CD4-positive, alpha-beta T cell treated with Interleukin-6 for 4 hours (primary cell): Measurements from ENCODE around the gene PIGQ.

Experiments
- DNase-seq: peaks from one replicate; pipeline ENCODE4 v3.0.0-alpha.2; 2020; ENCODE audit warnings: mixed read lengths

Gene PIGQ

DNA sequence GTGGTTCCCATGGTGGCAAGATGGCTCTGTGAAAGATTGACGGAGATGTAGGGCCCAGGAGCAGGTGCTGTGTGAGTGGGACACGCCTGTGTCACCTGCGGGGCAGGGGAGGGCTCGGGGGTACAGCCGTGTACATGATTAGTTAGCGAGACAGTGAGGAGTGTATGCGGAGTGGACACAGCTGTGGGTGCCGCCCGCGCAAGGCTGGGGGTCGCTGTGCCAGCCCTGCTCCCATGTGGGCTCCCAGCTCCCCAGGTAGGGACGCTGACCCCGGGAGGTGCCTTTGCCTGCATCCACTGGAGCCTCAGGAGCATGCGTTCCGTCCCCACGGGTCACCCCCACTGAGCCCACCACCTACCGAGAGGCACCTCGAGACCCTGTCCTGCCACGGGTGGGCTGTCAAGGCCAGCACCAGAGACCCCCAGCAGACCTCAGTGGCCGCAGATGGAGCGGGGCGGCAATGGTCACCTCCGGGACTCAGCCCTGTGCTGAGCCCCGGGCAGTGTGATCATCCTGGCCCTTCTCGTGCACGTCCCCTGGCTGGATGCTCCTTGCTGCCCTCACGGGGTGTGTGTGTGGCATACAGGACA lies 34.8 kb upstream of the PIGQ start:
- no peak for DNase-seq

DNA sequence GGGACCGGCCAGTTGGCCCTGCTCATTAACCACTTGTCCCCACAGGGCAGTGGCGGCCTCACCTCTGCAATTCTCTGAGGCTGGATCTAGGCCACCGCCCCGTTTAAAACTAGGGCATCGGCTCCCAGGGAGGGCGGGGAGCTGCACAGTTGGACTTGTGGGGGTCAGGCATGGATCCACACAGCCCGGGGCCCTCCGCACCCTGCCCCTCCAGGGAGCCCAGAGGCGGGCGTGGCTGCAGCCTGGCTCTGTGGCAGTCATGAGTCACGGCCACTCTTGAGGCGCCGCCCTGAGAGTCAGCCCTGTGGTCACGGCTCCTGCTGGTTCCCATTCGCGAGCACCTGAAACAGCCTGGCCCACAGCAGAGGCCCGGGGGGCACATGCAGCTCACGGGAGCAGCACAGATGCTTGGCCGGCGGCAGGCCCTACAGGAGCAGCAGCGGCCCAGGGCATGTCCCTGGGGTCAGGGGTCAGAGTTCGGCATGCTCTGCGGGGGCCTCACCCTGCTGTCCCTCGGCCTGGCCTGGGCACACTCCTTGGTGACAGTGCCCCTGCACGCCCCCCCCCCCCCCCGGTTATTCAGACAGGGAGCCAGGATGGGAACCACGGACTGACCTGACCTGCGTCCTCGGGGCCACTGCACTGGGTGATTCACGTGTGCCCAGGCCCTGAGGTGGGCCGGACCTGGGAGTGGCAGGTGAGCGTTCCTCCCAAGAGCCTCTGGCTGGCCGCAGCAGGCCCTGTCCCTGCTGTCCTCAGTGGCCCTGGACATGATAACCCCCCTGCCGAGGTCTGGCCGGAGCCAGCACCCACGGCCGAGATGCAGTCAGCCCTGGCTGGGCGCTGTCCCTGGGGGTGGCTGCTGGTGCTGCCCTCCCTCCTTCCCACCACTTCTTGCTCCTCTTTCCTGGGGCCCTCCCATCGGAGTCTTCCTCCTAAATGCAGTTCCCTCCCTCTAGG lies 34.0 kb upstream of the PIGQ start:
- no peak for DNase-seq

DNA sequence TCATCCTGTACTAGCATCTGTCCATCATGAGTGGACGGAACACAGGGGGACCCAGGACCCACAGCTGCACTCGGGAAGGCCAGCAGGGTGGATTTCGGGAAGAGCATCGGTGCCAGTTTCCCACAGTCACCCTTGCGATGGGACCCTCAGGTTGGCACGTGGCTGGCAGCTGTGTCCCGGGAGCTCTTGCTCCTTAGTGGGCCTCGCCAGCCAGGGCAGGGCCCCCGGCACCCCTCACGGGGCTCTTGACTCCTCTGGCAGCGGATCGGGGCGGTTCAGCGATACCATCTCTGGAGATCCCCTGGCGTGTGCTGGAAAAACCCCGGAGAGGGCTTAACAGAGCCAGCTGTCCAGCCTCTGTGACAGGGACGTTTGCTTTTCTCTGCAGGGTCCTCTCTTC lies 33.0 kb upstream of the PIGQ start:
- no peak for DNase-seq

DNA sequence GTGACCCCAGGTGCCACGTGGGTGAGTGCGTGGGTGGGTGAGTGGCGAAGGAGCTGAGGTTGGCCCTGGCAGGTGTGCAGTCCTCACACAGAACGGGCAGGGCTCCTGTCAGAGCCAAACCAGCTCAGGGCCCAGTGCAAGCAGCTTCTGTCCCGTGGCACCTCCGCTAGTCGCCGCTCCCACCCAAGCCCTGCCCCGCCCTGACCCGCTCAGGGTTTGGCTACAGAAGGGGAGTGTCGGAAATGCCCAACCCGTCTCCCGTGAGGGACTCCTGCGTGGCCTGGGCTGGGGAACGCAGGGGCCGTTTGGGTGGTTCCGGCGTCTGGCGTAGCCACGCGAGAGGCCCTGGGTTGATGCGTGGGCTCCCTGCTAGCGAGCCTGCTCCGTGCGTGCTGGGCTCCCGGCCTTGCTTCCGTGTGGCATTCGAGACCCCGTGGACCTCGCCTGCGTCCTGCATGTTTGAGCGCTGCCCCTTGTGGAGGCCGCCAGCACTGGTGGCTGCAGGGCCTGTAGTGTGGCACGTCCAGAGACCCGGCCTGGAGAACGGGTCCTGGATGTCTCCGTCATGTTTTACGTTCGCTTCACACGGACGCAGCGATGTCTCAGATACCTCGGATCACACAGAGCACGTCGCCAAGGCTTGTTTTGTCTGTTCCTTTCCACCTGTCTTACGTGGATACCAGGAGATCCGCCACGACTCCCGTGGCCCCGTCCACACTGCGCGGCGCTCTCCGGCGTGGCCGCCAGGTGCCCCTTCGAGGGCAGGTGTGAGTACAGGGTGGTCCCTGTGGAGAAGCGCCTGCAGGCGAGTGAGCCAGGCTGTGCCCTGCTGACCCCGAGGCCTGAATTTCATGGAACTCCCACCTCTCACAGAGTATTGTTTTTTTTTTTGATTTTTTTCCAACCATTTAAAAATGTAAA lies 32.1 kb upstream of the PIGQ start:
- DNase-seq, result no peak

DNA sequence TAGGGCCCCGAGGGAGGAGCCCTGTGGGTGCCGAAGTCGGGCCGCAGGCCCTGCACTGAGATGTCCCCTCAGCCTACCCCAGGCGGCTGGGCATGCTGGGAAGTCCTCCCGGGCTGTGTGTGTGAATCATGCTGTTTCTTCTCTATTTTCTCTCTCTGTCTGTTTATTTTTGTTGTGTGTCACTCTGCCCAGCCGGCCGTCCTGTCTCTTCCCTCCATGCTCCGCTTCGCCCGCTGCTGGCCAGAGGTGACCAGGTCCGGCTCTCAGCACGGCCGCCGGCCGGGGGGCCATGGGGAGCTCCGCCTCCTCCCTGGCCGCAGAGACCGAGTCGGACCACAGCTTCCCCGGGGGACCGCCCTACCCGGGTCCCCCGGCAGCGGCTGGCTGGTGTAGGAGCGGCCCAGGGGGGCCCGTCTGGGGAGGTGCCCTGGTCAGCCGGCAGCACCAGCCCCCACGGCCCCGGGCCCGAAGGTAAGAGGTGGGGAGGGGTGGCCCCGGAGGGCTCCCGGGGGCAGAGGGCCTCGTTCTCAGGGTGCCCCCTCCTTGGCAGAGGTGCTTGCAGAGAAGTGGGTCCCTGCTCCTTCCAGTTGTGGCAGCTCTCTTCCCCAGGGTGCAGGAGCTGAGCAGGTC lies 29.8 kb upstream of the PIGQ start:
- no peak for DNase-seq

DNA sequence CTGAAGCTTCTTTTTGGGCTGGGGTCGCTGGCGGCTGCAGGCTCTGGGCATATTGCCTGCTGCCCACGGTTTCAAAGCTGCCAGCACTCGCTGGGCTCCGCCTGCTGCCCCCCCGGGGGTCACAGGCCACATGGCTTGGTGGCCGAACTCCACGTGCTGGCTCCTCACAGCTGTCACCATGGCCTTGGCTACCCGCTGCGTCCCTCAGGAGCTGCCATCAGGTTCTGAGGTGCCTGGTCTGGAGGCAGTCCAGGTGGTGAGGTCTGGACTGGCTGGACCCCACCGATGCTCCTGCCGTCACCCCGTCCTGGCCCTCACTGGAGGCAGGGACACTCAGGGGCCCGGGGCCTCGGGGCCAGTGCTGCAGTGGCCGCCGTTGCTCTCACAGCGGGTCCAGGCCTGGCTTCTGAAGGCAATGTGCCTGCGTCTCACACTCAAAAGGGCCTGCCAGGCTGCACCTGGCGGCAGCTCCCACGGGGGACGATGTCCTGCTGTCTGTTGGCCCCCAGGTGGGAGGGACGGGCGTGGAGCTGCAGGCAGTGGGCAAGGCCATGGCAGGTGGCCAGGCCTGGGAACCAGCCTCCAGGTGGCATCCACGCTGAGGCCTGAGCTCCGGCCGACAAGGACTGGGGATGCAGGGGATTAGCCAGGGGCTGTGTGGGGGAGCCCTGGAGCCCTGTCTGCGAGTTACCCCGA lies 29.0 kb upstream of the PIGQ start:
- no peak for DNase-seq

DNA sequence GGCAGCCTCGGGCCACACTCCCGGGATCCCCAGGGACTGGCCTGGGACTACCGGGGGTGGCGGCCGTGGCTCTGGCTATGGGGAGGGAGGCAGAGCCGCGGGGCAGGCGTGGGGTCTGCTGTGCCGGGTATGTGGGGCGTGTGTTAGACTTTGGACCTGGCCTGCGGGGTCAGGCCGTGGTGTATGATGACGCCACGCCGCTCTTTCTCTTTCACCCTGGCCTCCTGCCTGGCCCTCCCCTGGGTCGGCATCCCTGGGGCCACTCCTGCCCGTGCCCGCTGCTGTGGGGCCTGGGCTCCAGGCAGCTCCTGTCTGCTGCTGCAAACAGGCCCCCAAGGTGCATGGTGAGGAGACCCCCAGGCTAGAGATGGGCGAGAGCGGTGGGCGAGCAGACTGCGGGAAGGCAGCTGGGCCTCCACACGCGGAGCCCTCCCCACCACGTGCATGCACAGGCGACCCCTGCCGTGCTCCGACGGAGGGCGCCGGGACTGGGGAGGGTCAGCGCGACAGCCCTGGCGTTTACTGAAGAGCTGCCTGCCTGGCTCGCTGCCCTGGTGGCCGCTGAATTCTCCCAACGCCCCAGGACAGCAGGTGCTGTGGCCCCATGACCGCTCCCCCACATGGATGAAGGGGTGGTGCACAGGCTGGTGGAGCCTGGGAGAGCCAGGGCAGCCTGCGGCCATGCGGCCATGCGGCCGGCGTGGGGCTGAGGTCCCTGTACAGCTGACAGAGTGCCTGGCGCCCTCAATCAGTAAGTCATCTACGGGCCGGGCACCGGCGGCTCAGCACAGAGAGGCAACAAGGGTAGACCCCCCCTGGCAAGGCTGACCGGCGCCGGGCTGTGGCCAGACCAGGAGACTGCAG lies 26.2 kb upstream of the PIGQ start:
- DNase-seq, result no peak

DNA sequence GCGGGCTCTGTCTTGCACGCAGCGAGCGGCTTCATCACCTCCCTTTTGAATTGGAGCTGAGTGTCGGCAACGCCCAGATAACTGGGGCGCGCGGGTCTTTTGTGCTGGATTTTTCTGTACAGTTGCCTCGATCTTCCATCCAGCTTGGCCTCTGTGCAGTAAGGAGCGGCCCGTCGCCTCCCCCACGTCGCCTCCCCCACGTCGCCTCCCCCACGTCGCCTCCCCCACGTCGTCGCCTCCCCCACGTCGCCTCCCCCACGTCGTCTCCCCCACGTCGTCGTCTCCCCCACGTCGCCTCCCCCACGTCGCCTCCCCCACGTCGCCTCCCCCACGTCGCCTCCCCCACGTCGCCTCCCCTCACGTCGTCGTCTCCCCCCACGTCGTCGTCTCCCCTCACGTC lies 25.3 kb upstream of the PIGQ start:
- no peak for DNase-seq

DNA sequence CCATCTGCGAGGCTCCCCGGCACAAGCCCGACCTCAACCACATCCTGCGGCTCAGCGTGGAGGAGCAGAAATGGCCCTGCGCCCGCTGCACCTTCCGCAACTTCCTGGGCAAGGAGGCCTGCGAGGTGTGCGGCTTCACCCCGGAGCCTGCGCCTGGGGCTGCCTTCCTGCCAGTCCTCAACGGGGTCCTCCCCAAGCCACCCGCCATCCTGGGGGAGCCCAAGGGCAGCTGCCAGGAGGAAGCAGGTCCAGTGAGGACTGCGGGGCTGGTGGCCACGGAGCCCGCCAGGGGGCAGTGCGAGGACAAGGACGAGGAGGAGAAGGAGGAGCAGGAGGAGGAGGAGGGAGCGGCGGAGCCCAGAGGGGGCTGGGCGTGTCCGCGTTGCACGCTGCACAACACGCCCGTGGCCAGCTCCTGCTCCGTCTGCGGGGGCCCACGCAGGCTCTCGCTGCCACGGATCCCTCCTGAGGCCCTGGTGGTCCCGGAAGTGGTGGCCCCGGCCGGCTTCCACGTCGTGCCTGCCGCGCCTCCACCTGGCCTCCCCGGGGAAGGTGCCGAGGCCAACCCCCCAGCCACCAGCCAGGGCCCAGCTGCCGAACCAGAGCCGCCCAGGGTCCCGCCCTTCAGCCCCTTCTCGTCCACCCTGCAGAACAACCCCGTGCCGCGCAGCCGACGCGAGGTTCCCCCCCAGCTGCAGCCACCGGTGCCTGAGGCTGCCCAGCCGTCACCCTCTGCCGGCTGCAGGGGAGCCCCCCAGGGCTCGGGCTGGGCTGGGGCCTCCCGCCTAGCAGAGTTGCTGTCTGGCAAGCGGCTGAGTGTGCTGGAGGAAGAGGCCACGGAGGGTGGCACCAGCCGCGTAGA lies 22.6 kb upstream of the PIGQ start:
- peak; percentile 66 for DNase-seq

DNA sequence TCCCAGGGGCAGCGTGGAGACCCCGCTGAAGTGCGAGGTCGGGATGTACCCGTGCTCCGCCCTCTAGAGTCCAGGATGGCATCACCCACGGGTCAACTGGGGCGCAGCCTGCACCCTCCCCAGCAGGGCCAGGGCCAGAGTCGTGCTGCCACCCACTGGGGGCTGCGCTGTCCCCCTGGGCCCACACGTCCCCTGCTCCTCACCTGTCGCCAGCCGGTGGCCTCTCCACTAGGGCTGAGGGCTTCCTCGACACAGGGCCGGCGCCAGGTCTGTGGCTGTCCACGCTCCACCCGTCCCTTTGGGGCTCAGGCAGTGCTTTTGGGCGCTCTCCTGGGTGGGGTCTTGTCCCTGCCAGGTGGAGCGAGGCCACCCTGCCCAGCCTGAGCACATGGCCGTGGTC lies 21.2 kb upstream of the PIGQ start:
- DNase-seq, result no peak

DNA sequence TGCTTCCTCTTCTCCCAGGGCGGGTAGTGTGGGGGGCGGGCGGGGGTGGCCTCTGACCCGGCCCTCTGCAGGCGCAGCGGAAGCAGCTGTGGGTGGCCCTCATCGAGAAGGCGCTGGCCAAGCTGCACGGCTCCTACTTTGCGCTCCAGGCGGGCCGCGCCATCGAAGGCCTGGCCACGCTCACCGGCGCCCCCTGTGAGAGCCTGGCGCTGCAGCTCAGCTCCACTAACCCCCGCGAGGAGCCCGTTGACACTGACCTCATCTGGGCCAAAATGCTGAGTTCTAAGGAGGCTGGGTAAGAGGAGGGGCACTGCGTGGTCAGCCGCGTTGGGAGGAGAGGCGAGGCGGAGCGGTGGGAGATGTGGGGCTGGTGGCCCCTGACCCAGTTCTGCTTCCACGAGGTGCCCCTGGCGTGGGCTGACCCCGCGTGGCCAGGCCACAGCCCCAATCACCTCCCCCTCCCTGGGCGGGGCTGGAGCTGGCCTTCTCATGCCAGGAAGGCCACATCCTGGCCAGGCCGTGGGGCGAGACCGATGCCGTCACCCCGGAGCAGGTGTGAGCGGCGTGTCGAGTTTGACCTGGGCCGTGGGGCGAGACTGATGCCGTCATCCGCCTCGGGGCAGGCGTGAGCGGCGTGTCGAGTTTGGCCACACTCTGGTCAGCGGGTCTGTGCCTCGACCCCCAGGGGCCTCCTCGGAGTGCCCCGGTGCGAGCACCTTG lies 20.1 kb upstream of the PIGQ start:
- DNase-seq, result no peak

DNA sequence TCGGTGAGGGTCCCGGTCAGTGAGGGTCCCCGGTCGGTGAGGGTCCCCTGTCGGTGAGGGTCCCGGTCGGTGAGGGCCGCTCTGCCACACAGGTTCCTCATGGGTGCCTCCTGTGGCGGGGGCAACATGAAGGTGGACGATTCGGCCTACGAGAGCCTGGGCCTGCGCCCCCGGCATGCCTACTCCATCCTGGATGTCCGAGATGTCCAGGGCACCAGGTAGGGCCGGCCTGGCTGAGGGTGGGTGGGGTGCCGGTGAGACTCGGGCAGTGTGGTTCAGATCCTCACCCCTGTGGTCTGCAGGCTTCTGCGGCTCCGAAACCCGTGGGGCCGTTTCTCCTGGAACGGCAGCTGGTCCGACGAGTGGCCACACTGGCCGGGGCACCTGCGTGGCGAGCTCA lies 18.6 kb upstream of the PIGQ start:
- DNase-seq, result no peak

DNA sequence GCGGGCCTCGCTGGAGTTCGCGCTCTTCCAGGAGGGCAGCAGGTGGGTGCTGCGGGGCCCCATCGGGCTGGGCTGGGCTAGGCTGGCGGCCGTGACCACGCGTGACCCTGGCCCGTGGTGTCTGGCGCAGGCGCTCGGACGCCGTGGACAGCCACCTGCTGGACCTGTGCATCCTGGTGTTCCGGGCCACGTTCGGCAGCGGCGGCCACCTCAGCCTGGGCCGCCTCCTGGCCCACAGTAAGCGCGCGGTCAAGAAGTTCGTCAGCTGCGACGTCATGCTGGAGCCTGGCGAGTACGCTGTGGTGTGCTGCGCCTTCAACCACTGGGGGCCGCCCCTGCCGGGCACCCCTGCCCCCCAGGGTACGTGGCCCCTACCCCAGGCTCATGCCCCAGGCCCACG lies 17.6 kb upstream of the PIGQ start:
- no peak for DNase-seq

DNA sequence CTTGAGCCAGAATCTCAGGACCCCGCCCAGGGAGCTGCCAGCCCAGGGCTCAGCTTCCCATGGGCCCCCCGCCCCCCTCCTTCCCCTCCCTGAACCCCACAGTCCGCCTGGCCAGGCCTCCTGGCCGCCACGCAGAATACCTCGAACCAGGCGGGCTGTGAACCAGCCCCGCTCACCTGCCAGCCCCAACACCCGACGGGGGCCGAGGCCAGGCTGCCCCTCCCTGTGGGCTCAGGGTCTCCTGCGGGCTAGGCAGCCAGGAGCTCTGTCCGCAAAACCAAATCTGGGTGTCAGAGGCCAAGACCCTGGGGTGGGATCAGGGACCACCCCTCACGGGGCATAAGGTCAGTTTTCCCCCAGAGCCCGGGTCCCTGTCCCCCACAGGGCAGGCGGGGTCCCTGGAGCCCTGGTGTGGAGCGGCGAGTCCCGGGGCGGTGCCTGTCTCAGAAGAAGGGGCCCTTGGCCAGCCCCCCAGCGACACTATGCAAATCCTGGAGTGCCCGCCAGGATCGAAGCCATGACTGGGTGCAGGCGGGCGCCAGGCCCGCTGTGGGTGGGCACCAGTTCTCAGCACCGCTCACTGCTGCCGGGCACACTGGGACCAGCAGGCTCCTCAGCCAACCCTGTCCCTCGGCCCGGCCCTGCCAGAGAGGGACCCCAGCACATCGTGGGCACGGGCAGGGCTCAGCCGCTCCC lies 16.0 kb upstream of the PIGQ start:
- no peak for DNase-seq

DNA sequence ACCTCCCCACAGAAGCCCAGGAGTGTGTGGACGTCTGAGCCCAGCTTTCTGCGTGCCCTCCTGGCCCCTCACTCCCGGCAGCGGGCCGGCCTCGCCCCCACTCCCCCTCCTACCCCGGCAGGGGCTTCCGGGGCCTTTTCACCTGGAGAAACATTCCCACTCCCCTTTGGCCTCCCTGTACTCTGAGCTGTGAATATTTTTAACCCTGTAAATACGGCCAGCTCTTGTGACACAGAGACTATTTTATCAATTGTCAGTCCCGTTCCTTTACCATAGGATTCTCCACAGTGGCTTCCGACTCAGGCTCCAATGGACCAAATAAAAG lies 15.5 kb upstream of the PIGQ start:
- DNase-seq, result no peak

DNA sequence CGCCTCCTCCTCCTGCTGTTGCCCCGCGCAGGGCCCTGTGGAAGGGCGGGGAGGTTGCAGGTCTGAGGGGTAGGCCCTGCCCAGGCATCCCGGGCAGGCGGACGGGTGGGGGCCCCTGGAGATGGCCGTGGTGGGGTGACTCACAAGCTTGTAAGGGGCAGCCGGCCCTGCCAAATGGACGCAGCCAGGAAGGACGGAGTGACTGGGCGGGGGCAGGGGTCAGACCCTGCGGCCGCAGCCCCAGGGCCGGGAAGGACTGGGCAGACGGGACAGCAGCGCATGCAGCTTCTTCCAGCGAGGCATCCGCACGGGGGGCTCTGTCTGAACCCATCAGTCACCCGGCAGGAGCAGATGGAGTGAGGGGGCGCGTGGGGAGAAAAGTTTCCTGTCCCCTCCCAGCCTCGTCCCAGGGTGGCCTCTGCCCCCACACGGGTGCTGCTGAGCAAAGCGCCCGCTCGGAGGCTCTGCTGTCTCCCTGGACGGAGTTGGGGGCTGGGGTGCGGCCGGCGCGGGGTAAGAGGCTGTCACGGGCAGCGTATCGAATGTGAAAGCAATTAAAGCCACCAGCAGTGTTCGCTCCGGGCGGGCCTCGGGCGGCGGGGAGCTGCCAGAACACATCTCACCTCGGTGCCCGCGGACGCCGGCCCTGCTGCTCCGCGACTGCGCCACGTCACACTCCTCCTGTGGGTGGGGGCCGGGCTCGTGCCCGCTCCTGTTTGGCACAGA lies 15.0 kb upstream of the PIGQ start:
- no peak for DNase-seq

DNA sequence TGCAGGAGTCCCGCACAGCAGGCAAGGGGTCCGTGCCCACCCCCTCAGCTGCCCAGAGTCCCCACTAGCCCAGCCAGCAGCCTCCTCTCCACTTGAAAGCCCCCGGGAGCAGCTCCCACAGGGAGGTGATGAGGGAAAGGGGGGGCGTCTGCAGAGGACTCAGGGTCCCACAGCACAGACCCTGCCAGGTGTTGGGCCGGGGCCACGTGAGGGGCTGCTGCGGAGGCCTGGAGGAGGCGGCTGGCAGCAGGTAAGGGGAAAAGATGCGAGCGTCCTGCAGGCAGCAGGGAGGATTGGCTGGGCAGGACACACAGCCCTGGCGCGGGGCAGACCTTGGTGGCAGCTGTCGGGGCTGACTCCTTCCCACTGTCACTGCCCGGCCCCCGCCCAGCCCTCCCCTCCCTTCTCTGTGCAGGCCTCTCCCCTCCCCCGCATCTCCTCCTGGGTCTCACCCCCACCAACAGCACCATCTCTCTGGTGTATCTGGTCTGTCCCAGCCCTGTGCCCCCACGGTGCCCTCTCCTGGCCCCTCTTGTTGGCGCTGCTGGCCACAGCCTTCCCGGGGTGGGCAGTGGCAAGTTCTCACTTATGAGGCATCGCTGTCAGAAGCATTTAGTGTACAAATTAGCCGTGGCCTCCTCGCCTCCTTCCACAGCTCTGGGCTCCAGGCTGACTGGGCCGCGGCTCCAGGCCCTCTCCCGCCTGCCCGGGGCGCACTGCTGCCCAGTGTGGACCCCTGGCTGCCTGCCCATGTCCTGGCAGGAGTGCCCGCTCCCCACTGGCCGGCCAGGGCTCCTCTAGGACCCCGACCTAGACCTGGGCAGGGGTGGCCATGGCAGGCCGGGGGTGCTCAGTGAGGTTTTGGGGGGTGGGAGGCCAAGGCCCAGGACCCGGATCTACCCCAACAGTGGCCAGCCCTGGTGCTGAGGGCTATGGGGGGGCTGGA lies 14.0 kb upstream of the PIGQ start:
- DNase-seq, result no peak
